Measurements from ENCODE around the gene CEACAM4. TPM values are rescaled to one million over a fixed set of nuclear protein-coding genes. Genes with fewer than 3 reads are reported as not detected.

Gene CEACAM4
- total and polyA plus RNA-seq, 2 donors from 2014 or later = 4.7 TPM; not detected in 1

DNA sequence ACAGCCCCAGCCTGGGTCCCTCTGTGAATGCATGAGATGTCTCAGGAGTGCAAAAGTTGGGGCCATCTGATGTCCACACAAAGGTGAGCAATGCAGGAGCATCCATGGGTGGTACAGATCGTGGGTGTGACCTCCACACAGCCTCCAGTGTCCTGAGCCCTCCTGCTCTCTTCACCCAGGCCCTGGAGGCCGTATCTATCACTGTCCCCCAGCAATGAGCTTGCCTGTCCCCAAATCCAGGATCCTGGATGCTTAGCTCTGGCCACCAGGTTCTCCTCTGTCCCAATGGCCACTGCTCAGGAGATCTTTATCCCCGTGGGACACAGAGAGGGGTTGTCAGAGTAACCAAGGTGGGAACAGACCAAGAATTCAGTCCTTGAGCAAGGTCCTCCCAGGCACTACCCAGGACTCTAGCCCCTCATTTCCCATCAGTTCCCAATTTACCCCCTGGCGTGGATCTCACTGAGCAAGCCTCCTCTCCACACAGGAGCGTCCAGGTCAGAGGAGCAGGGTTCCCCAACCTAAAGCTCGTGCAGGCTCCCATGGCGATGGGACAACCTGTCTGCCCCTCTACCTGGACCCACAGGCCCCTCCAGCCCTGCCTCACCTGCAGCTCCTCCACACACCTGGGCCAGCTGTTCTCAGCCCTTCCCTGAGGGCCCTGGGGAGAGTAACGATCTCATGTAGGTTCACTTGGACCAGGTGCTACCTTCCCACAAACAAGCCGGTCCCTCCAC is 39.6 kb downstream of the CEACAM4 start:
- H3K27me3 ChIP-seq (ENCODE audit: control insufficient read depth, insufficient read depth, low read length) = no peaks in the 10 kb centered on the region
- no peaks in the 10 kb centered on the region for H3K4me1 ChIP-seq (ENCODE audit: control insufficient read depth in 2 of 3, insufficient read depth in 2 of 3, low read depth in 1 of 3, low read length in 3 of 3)
- H3K36me3 ChIP-seq (ENCODE audit: control insufficient read depth in 2 of 3, insufficient read depth in 3 of 3, low read length in 3 of 3) = no peaks in the 10 kb centered on the region
- intact Hi-C loops (cut with DNase I) = no loop called here
- no peak overlapping the region for H3K9ac ChIP-seq (ENCODE audit: low read length in 3 of 3)
- TF ChIP-seq, protein P1, sequence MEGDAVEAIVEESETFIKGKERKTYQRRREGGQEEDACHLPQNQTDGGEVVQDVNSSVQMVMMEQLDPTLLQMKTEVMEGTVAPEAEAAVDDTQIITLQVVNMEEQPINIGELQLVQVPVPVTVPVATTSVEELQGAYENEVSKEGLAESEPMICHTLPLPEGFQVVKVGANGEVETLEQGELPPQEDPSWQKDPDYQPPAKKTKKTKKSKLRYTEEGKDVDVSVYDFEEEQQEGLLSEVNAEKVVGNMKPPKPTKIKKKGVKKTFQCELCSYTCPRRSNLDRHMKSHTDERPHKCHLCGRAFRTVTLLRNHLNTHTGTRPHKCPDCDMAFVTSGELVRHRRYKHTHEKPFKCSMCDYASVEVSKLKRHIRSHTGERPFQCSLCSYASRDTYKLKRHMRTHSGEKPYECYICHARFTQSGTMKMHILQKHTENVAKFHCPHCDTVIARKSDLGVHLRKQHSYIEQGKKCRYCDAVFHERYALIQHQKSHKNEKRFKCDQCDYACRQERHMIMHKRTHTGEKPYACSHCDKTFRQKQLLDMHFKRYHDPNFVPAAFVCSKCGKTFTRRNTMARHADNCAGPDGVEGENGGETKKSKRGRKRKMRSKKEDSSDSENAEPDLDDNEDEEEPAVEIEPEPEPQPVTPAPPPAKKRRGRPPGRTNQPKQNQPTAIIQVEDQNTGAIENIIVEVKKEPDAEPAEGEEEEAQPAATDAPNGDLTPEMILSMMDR (IDR thresholded peaks at IDR 0.05; ENCODE audit: borderline replicate concordance, extremely low read depth, insufficient read depth) = no peak
- H3K27ac ChIP-seq (ENCODE audit: low read depth in 2 of 2, low read length in 2 of 2) = no peak overlapping the region
- no peak overlapping the region for H3K4me3 ChIP-seq (ENCODE audit: low read length in 3 of 3)
- peaks cover 0 to 3% (median 0%) of the 10 kb centered on the region in 3 donors for H3K9me3 ChIP-seq (ENCODE audit: control insufficient read depth in 2 of 3, insufficient read depth in 1 of 3, low read length in 3 of 3)
- DNase-seq = no peak
- no peak for FAIRE-seq

DNA sequence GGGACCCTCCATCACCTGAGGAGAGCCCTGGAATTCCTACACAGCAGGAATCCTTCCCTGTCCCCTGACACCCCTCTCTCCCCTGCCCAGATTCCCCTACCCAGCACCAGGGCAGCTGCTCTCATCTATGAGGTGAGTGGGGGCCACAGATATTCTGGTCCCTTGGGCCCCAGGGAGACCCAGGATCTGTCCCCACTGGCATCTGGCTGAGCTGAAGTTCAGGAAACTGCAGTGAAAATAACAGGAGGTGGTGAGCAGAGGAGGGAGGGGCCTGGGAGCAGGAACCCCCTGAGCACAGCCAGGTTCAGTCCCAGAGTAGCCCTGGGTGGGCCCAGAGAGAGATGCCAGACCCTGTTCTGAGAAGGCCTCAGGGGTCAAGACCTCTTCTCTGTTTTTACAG is 40.8 kb downstream of the CEACAM4 start:
- Histone ChIP-seq H3K27me3 (ENCODE audit: control insufficient read depth, insufficient read depth, low read length) (no peaks in the 10 kb centered on the region), H3K4me1 (ENCODE audit: control insufficient read depth in 2 of 3, insufficient read depth in 2 of 3, low read depth in 1 of 3, low read length in 3 of 3) (no peaks in the 10 kb centered on the region), H3K9me3 (ENCODE audit: control insufficient read depth in 2 of 3, insufficient read depth in 1 of 3, low read length in 3 of 3) (peaks cover 0 to 3% (median 0%) of the 10 kb centered on the region in 3 donors), H3K9ac (ENCODE audit: low read length in 3 of 3) (no peak overlapping the region), H3K27ac (ENCODE audit: low read depth in 2 of 2, low read length in 2 of 2) (no peak overlapping the region), H3K4me3 (ENCODE audit: low read length in 3 of 3) (no peak overlapping the region), H3K36me3 (ENCODE audit: control insufficient read depth in 2 of 3, insufficient read depth in 3 of 3, low read length in 3 of 3) (no peaks in the 10 kb centered on the region)
- TF ChIP-seq, protein P1 (IDR thresholded peaks at IDR 0.05; ENCODE audit: borderline replicate concordance, extremely low read depth, insufficient read depth) = no peak
- no peak for DNase-seq
- intact Hi-C loops (cut with DNase I) = no loop called here
- FAIRE-seq = no peak

DNA sequence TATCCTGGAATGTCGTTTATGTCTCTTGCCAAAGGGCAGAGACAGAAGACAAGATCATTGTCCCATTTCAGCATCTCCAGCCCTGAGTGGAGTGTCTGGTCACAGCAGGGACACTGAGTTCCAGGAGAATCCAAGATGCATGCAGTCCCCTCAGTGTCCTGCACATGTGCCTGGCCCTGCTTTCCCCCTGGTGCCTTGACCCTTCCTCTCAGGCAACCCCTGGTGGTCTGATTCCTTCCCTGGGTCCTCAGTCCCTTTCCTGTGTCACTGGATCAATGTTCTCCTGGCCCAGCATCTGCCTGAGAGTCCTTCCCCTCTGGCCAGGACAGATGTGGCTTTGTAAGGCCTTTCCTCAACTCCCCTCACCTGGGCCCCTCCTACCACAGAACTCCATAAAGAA is 41.9 kb downstream of the CEACAM4 start:
- TF ChIP-seq, protein P1 (IDR thresholded peaks at IDR 0.05; ENCODE audit: borderline replicate concordance, extremely low read depth, insufficient read depth) = no peak
- H3K4me1 ChIP-seq (ENCODE audit: control insufficient read depth in 2 of 3, insufficient read depth in 2 of 3, low read depth in 1 of 3, low read length in 3 of 3) = no peaks in the 10 kb centered on the region
- H3K27ac ChIP-seq (ENCODE audit: low read depth in 2 of 2, low read length in 2 of 2) = no peak overlapping the region
- H3K9me3 ChIP-seq (ENCODE audit: control insufficient read depth in 2 of 3, insufficient read depth in 1 of 3, low read length in 3 of 3) = peaks cover 0 to 6% (median 0%) of the 10 kb centered on the region in 3 donors
- FAIRE-seq (no peak), DNase-seq (no peak)
- H3K9ac ChIP-seq (ENCODE audit: low read length in 3 of 3) = no peak overlapping the region
- no peaks in the 10 kb centered on the region for H3K36me3 ChIP-seq (ENCODE audit: control insufficient read depth in 2 of 3, insufficient read depth in 3 of 3, low read length in 3 of 3)
- H3K4me3 ChIP-seq (ENCODE audit: low read length in 3 of 3) = no peak overlapping the region
- no peaks in the 10 kb centered on the region for H3K27me3 ChIP-seq (ENCODE audit: control insufficient read depth, insufficient read depth, low read length)
- intact Hi-C loops (cut with DNase I) = no loop called here

Measured in kidney (tissue), 14 donors.